HG02938 (cell line): ENCODE measurements around the gene BRD1.

Source experiments
- ATAC-seq: cut with Tn5 transposase; IDR thresholded peaks from one replicate; pipeline ENCODE4 v1.9.1; 2021; ENCODE audit warnings: mild to moderate bottlenecking, moderate library complexity; ENCODE audit not compliant: unreplicated experiment

Gene BRD1

GRCh38 chr22:49734882-49735281 is 92.8 kb downstream of the BRD1 start:
- ATAC-seq = no peak

DNA sequence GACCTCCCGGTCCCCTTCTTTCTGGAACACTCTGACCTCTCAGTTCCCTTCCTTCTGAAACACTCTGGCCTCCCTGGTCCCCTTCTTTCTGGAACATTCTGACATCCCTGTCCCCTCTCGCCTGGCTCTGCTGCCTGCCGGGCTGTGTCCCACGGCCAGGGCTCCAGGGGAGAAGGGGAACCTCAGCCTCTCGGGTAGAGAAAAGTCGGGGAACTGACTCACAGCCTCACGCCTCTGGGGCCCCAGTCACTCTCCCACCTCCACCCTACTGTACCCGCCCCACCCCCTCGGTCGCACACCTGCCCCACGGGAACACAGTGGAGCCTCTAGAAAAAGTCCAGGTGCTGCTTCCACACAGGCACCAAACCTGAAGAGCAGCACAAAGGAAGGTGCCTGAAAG is 93.3 kb downstream of the BRD1 start:
- no peak for ATAC-seq

DNA sequence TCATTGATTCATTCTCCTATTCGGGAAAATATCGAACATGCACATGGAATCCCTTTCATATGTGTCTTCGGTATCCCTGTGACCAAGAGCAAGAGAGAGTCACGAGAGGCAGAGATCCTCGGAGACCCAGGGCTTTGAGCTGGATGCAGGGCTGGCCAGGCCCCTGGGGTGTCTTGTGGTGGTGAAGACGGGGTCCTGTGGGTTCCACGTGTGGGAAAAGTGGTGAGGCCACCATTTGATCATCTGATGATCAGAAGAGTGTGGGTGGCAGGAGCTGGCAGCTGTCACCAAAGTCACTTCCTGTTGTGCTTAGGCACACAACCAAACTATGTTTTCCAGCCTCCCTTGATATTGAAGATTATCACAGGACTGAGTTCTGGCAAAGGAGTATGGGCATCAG is 94.0 kb downstream of the BRD1 start:
- ATAC-seq = no peak

- ATAC-seq = no peak
Measured at GRCh38 chr22:49730656-49731055, 97.0 kb downstream of the BRD1 start.

DNA sequence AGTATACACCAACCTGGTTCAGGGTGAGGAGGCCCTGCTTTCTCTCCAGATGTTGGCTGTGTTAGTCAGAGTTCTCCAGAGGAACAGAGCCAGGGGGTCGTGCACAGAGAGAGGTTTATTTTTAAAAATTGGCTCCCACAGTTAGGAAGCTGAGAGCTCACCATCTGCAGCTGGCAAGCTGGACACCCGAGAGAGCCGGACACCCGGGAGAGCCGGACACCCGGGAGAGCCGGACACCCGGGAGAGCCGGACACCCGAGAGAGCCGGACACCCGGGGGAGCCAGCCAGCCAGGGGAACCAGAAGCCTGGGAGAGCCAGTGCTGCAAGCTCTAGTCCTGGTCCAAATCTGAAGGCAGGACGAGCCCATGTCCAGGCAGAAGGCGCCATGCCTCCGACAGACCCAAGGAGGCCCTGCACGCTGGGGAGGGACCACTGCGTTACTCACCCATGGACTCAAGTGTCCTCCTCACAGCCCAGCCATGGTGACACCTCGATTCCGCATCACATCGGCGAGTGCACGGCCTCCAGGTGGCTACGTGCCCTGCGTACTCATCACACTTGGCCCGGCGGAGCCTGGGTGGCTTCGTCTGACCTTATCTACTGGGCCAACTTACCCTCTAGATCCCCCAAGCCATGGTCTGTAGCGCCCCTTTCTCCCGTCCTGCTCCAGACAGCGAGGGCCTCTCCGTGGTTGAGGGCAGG is 99.0 kb downstream of the BRD1 start:
- ATAC-seq = no peak

- ATAC-seq = no peak
Measured at GRCh38 chr22:49727881-49728569, 99.6 kb downstream of the BRD1 start.

- ATAC-seq = no peak
Measured at GRCh38 chr22:49727191-49727880, 100.3 kb downstream of the BRD1 start.

DNA sequence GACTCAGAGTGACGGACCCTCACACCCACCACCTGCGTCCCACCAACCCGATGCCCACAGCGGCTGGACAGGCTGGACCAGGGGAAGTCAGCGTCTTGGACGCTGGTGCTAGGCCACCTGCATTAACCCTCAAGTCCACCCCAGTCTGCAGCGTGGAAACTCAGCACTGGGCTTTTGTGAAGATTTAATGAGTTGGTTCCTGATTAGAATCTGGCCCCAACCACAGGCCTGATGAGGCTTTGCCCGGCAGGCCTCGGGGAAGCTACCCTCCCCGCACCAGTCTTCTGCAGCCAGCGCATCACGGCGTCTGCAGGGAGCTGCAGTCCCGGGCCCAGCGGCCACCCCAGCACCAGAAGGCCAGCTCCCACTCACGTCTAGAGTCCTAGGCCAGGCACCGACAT is 101.0 kb downstream of the BRD1 start:
- ATAC-seq = no peak

DNA sequence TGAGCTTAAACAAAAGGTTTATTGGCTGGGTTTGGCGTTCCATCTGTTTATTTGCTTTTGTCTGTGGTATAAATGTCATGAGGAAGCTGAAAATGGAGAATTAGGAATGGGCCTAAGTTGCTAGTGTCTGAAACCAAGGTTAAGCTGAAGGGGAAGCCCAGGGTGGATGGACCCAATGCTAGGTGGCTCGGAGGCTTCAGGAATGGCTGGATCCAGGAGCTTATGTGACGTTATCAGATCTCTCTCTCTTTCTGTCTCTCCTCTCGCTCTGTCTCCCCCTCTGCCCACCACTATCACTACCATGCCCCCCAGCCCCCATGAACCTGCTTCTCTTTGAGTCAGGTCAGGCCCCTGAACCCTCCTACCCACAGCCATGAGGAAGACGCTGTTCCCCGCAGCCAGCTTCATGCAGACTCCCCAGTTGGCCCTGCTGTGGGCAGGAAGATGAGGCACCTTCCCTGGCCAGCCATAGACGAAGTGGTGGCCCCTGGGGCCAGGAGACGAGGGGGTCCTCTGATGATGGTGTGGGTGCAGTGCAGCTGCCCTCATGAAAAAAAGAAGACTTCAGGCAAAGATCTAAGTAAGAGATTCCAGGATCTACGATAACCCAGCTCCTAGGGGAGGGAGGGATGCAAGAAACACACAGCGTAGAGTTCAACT is 101.5 kb downstream of the BRD1 start:
- ATAC-seq = no peak

DNA sequence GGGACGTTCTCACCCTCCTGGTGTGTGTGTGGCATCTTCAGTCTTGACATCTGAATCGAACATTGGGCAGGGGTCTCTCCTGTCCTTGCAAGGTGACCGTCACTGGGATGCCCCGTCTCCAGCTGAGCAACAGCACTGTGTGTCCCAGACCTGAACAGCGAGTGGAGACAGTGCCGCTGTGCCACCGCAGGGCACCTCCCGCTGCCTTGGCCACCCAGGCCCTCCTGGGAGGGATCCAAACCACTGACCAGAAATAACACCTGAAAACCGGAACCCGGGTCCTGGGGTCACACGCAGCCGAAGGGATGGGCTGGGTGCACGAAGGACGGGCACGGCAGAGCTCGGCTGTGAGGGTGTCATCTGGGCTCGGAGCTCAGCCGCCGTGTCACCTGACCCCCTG is 102.2 kb downstream of the BRD1 start:
- ATAC-seq = no peak

DNA sequence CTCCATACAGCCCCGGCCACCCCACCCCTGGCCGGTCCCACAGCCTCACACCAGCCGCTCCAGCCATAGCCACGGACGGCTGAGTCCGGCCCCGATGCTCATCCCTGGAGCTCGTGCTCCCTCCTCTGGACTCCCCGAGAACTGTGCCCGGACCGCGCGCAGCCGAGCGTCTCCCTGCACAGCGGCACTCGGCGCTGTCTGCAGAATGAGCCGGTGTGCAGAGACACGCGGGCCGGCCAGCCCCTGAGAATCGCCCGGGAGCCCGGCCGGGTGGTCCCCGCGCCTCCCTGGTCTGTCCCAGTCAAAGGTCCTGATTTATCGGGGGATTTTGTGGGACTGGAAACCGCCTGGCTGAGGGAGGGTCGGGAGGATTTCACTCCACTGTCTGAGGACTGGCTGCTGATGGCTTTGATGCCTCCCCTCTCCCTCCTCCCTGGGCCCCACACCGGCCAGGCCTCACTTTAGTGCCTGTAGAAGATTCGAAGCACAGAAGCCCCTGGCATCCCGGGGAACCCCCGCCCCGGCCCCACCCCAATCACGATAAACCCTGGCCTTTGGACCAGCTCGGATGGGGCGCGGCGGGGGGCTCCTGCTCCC is 102.7 kb downstream of the BRD1 start:
- ATAC-seq = no peak

GRCh38 chr22:49724030-49724892 is 103.4 kb downstream of the BRD1 start:
- ATAC-seq = no peak

GRCh38 chr22:49723478-49724029 is 104.1 kb downstream of the BRD1 start:
- ATAC-seq = no peak
